Ovary (tissue), 3 donors: ENCODE measurements around the gene CORO1C.

ENCODE experiments used
- POLR2A ChIP-seq: fragments of 450-650 bp; IDR thresholded peaks from one replicate; pipeline ENCODE4 v1.6.1; 2017; ENCODE audit warnings: antibody characterized with exemption, mild to moderate bottlenecking, moderate library complexity
- TF ChIP-seq, protein P1 (sequence below), 3 donors: fragments of 450-650 bp in 2 of 3; fragments of 200-600 bp in 1 of 3; IDR thresholded peaks; one replicate each; pipeline versions ENCODE4 v1.5.1 to v1.8.0; 2016 to 2022; ENCODE audit warnings: antibody characterized with exemption in 3 of 3, mild to moderate bottlenecking in 1 of 3
- donor health status: DM: no; HTN: no; CAD: no.

DNA sequence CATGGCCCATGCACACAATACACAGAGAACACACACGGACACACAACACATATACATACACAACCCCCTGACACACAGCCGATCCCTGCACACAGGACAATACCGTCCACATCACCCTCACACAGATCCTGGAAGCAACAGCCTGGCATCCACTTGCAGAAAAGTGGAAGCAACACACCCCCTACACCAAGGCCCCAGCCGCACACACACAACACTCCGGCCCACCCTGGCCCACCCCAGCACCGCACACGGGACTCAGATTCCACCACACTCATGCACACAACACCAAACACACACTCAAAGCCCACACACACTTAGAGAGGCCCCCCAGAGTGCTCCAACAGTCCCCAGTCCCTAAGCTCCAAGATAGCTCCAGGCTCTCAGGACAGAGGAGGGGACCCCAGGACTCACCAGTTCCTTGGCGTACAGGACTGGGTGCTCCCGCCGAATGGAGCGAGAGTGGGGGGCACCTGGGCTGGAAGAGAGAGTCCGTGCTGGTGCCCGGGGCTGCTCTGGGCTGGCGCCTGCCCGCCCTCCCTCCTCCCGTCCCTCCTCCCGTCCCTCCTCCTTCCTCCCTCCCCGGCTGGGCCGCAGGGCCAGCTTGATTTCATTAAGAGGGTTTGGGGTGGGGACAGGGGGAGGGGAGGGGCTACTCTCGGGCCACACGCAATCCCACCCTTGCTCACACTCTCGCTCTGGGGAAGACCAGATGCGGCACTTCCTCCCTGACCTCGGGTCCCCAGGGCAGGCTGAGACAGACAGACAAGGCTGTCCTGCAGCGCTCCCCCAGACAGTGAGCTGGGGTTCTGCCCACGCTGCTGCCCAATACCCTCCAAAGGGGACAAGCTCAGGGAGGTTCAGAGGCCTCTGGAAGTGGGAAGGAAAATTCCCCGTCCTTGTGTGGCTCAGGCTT lies 133.5 kb downstream of the CORO1C start, which contains the start of gene TMEM119:
- TF ChIP-seq, protein P1, sequence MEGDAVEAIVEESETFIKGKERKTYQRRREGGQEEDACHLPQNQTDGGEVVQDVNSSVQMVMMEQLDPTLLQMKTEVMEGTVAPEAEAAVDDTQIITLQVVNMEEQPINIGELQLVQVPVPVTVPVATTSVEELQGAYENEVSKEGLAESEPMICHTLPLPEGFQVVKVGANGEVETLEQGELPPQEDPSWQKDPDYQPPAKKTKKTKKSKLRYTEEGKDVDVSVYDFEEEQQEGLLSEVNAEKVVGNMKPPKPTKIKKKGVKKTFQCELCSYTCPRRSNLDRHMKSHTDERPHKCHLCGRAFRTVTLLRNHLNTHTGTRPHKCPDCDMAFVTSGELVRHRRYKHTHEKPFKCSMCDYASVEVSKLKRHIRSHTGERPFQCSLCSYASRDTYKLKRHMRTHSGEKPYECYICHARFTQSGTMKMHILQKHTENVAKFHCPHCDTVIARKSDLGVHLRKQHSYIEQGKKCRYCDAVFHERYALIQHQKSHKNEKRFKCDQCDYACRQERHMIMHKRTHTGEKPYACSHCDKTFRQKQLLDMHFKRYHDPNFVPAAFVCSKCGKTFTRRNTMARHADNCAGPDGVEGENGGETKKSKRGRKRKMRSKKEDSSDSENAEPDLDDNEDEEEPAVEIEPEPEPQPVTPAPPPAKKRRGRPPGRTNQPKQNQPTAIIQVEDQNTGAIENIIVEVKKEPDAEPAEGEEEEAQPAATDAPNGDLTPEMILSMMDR (IDR thresholded peaks at IDR 0.05): no peak
- no peak for TF ChIP-seq POLR2A
